Measurements from ENCODE around the gene NOXO1. TPM values are rescaled to one million over a fixed set of nuclear protein-coding genes. Genes with fewer than 3 reads are reported as not detected.

Gene NOXO1
- total and polyA plus RNA-seq, 9 of the 15 experiments (the other 6 are each of a cell fraction or from before 2014, with no cell fraction given), result not detected

- TF ChIP-seq ZNF780A (CRISPR knock-in tag; IDR thresholded peaks at IDR 0.05) (no peak), E2F1 (CRISPR knock-in tag; IDR thresholded peaks at IDR 0.05) (peak; percentile 71), ZBTB8A (IDR thresholded peaks at IDR 0.05; ENCODE audit: partially characterized antibody) (no peak), POLR3A (IDR thresholded peaks at IDR 0.05; ENCODE audit: borderline replicate concordance, extremely low read depth, insufficient read depth, insufficient read length) (no peak), NRF1 (conservative IDR thresholded peaks at IDR 0.05 in 1 of 2, IDR thresholded peaks at IDR 0.05 in 1 of 2) (peak; percentile 46 to 49; a peak in 3 of 4 replicates), BRF2 (IDR thresholded peaks at IDR 0.05; ENCODE audit: borderline replicate concordance, insufficient read depth, insufficient read length) (no peak), ZNF140 (CRISPR knock-in tag; IDR thresholded peaks at IDR 0.05) (no peak), PPARD (CRISPR knock-in tag; IDR thresholded peaks at IDR 0.05) (no peak), ATF6 (CRISPR knock-in tag; IDR thresholded peaks at IDR 0.05) (no peak), ZNF12 (CRISPR knock-in tag; IDR thresholded peaks at IDR 0.05) (no peak), ZNF280B (CRISPR knock-in tag; IDR thresholded peaks at IDR 0.05) (no peak), RHOXF2B (CRISPR knock-in tag; conservative IDR thresholded peaks at IDR 0.05) (0 out of 2 replicates have a peak, but pooled peaks have one; percentile 33), AFF4 (CRISPR knock-in tag; IDR thresholded peaks at IDR 0.05) (peak; percentile 96), ZNF184 (CRISPR knock-in tag; IDR thresholded peaks at IDR 0.05) (no peak), MAFK (IDR thresholded peaks at IDR 0.05; ENCODE audit: low read length) (no peak), MAFG (tag; conservative IDR thresholded peaks at IDR 0.05) (no peak), ARNT (IDR thresholded peaks at IDR 0.05) (no peak), ELF4 (CRISPR knock-in tag; IDR thresholded peaks at IDR 0.05) (no peak)
These were observed 16.5 kb downstream of the NOXO1 start, which contains the start of gene RPS2 (continued) for GRCh38 chr16:1964506-1965395.

Measured in K562 (cell line).